ENCODE results near the gene KL. TPM values are rescaled to one million over a fixed set of nuclear protein-coding genes. Genes with fewer than 3 reads are reported as not detected.

Gene KL
- polyA plus RNA-seq, 1 of the 3 experiments (the other 2 are of a cell fraction) = 0.02 TPM

DNA sequence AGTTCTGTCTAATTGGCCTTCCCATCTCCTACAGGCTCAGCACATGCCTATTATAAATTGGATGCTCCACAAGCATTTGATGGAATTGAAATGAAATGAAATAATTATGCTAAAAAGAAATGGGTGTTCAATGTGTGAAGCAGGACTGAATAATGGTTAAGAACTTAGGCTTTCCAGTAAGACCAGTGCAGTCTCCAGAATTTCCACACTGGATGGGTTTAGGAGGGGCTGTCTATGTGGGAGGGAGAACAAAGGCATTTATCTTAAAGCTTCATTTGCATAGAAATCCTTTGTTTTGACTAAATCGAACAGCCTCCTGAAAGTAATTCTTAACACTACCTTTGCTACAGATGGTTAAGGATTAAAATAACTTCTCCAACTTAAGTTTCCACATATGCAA is 47.9 kb upstream of the KL start:
- no peaks in the 10 kb centered on the region for H3K27me3 ChIP-seq (ENCODE audit: insufficient read depth)
- ChIA-PET POLR2A (no interaction called here), CTCF (no interaction called here)
- H3K9me2 ChIP-seq = no peaks in the 10 kb centered on the region
- WGBS (ENCODE audit: low lambda C conversion rate) = 85% methylated on average over 1 of the region's 1 CpG
- no peaks in the 10 kb centered on the region for H3F3A ChIP-seq (replicated peaks; ENCODE audit: insufficient read depth)
- no peaks in the 10 kb centered on the region for H3K79me2 ChIP-seq (ENCODE audit: insufficient read depth)
- no peak overlapping the region for H3K27ac ChIP-seq (ENCODE audit: low read depth in 2 of 2, low read length in 1 of 2)
- H2AFZ ChIP-seq (ENCODE audit: low read depth) = no peak overlapping the region
- H3K4me1 ChIP-seq (ENCODE audit: control insufficient read depth in 1 of 2, insufficient read depth in 2 of 2, low read depth in 1 of 2, low read length in 1 of 2) = peaks cover 2 to 8% of the 10 kb centered on the region in 2 experiments; a peak in 2 of 4 replicates
- no peak for DNase-seq
- no peaks in the 10 kb centered on the region for H3K9me3 ChIP-seq
- H3K9ac ChIP-seq = no peak overlapping the region
- TF ChIP-seq CHD2 (IDR thresholded peaks at IDR 0.05; ENCODE audit: low read length, partially characterized antibody) (no peak), MEF2A (IDR thresholded peaks at IDR 0.05; ENCODE audit: borderline replicate concordance, low read depth) (no peak), RCOR1 (IDR thresholded peaks at IDR 0.05; ENCODE audit: low read length) (no peak), EZH2phosphoT487 (IDR thresholded peaks at IDR 0.05; ENCODE audit: borderline replicate concordance, low read depth) (no peak), FOXM1 (IDR thresholded peaks at IDR 0.05; ENCODE audit: low read depth) (no peak), GATA2 (CRISPR knock-in tag; IDR thresholded peaks at IDR 0.05) (no peak), SIN3A (IDR thresholded peaks at IDR 0.05; ENCODE audit: borderline replicate concordance, low read depth, low read length) (no peak), IRF3 (IDR thresholded peaks at IDR 0.05; ENCODE audit: low read depth, low read length) (no peak)
- TF ChIP-seq, protein P1, sequence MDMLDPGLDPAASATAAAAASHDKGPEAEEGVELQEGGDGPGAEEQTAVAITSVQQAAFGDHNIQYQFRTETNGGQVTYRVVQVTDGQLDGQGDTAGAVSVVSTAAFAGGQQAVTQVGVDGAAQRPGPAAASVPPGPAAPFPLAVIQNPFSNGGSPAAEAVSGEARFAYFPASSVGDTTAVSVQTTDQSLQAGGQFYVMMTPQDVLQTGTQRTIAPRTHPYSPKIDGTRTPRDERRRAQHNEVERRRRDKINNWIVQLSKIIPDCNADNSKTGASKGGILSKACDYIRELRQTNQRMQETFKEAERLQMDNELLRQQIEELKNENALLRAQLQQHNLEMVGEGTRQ (IDR thresholded peaks at IDR 0.05; ENCODE audit: borderline replicate concordance, low read depth, low read length) = no peak
- no peaks in the 10 kb centered on the region for H3K36me3 ChIP-seq (replicated peaks in 1 of 2; ENCODE audit: control insufficient read depth in 1 of 2, insufficient read depth in 2 of 2, low read length in 1 of 2)
- H3K4me2 ChIP-seq = no peak overlapping the region
- H3K4me3 ChIP-seq (ENCODE audit: low read depth in 2 of 2, low read length in 1 of 2) = no peak overlapping the region
- no peaks in the 10 kb centered on the region for H4K20me1 ChIP-seq (ENCODE audit: insufficient read depth)

- no peak overlapping the region for H3K4me3 ChIP-seq (ENCODE audit: low read depth in 2 of 2, low read length in 1 of 2)
- H3K9me3 ChIP-seq = no peaks in the 10 kb centered on the region
- ChIA-PET CTCF (no interaction called here), POLR2A (no interaction called here)
- no peaks in the 10 kb centered on the region for H3K27me3 ChIP-seq (ENCODE audit: insufficient read depth)
- H3K4me2 ChIP-seq = no peak overlapping the region
- TF ChIP-seq EP300 (IDR thresholded peaks at IDR 0.05; ENCODE audit: borderline replicate concordance in 1 of 2, low read depth in 1 of 2, low read length in 1 of 2) (no peak), TAF1 (IDR thresholded peaks at IDR 0.05; ENCODE audit: borderline replicate concordance, low read depth, low read length) (no peak), TEAD4 (IDR thresholded peaks at IDR 0.05; ENCODE audit: borderline replicate concordance, insufficient read depth) (no peak), RFX5 (IDR thresholded peaks at IDR 0.05; ENCODE audit: low read length) (no peak), SMC3 (IDR thresholded peaks at IDR 0.05; ENCODE audit: low read depth, low read length) (no peak), FOXJ3 (CRISPR knock-in tag; IDR thresholded peaks at IDR 0.05) (no peak), MXI1 (IDR thresholded peaks at IDR 0.05; ENCODE audit: low read depth, low read length) (no peak), FOSL2 (IDR thresholded peaks at IDR 0.05; ENCODE audit: borderline replicate concordance, low read depth) (no peak), POLR2AphosphoS5 (IDR thresholded peaks at IDR 0.05; ENCODE audit: low read depth, low read length) (no peak), YY1 (IDR thresholded peaks at IDR 0.05; ENCODE audit: low read depth) (no peak), NFIC (IDR thresholded peaks at IDR 0.05; ENCODE audit: borderline replicate concordance) (no peak), PBX3 (IDR thresholded peaks at IDR 0.05) (no peak), RXRA (IDR thresholded peaks at IDR 0.05; ENCODE audit: borderline replicate concordance, low read depth) (no peak), RCOR1 (IDR thresholded peaks at IDR 0.05; ENCODE audit: low read length) (no peak), FOXM1 (IDR thresholded peaks at IDR 0.05; ENCODE audit: low read depth) (no peak)
- TF ChIP-seq, protein P2, sequence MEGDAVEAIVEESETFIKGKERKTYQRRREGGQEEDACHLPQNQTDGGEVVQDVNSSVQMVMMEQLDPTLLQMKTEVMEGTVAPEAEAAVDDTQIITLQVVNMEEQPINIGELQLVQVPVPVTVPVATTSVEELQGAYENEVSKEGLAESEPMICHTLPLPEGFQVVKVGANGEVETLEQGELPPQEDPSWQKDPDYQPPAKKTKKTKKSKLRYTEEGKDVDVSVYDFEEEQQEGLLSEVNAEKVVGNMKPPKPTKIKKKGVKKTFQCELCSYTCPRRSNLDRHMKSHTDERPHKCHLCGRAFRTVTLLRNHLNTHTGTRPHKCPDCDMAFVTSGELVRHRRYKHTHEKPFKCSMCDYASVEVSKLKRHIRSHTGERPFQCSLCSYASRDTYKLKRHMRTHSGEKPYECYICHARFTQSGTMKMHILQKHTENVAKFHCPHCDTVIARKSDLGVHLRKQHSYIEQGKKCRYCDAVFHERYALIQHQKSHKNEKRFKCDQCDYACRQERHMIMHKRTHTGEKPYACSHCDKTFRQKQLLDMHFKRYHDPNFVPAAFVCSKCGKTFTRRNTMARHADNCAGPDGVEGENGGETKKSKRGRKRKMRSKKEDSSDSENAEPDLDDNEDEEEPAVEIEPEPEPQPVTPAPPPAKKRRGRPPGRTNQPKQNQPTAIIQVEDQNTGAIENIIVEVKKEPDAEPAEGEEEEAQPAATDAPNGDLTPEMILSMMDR (IDR thresholded peaks at IDR 0.05) = no peak
- TF ChIP-seq, protein P1 (IDR thresholded peaks at IDR 0.05; ENCODE audit: borderline replicate concordance, low read depth, low read length) = no peak
- 73% methylated on average over 3 of the region's 3 CpGs for WGBS (ENCODE audit: low lambda C conversion rate)
- H3K27ac ChIP-seq (ENCODE audit: low read depth in 2 of 2, low read length in 1 of 2) = no peak overlapping the region
- peaks cover 2 to 8% of the 10 kb centered on the region in 2 experiments; a peak in 2 of 4 replicates for H3K4me1 ChIP-seq (ENCODE audit: control insufficient read depth in 1 of 2, insufficient read depth in 2 of 2, low read depth in 1 of 2, low read length in 1 of 2)
- no peaks in the 10 kb centered on the region for H3K79me2 ChIP-seq (ENCODE audit: insufficient read depth)
- no peaks in the 10 kb centered on the region for H4K20me1 ChIP-seq (ENCODE audit: insufficient read depth)
- no peaks in the 10 kb centered on the region for H3K36me3 ChIP-seq (replicated peaks in 1 of 2; ENCODE audit: control insufficient read depth in 1 of 2, insufficient read depth in 2 of 2, low read length in 1 of 2)
- peak overlapping the region; percentile 13; the same call in 1 of the 2 replicates for H2AFZ ChIP-seq (ENCODE audit: low read depth)
- no peak for DNase-seq
- H3F3A ChIP-seq (replicated peaks; ENCODE audit: insufficient read depth) = no peaks in the 10 kb centered on the region
- H3K9ac ChIP-seq = no peak overlapping the region
- no peaks in the 10 kb centered on the region for H3K9me2 ChIP-seq
These were observed 47.4 kb upstream of the KL start for GRCh38 chr13:32968793-32969192.

All from SK-N-SH (cell line).